ENCODE results near the gene VRK1. TPM values are rescaled to one million over a fixed set of nuclear protein-coding genes. Genes with fewer than 3 reads are reported as not detected.

VRK1 gene
- total and polyA plus RNA-seq, 4 donors = 1.8 to 50.4 (median 3.3) TPM

DNA sequence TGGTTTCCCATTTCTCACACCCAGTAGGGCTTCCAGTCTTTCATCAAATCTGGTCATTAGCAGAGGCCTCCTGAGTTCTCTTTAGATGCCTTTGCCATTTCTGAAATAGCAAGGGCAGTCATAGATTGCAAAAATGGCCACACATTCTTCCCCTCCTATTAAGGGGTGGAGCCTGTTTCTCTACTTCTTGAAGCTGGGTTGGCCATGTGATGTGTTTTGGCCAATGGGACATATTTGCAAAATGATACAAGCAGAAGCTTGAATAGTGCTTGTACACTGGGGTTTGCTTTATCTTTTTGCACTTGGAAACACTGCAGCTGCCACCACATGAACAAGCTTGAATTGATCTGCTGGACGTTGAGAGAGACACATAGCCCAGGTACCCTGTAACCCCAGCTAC, 109.3 kb downstream of the VRK1 start:
- Histone ChIP-seq H3K9me3 (ENCODE audit: control insufficient read depth in 4 of 4, low read length in 3 of 4) (peaks cover 2 to 10% (median 6%) of the 10 kb centered on the region in 4 donors), H3K27me3 (ENCODE audit: control insufficient read depth in 4 of 4, insufficient read depth in 4 of 4, low read length in 3 of 4) (no peaks in the 10 kb centered on the region), H3K4me3 (ENCODE audit: low read depth in 1 of 3, low read length in 3 of 3) (no peak overlapping the region), H3K9ac (ENCODE audit: low read depth in 1 of 2, low read length in 2 of 2) (no peak overlapping the region), H3K27ac (ENCODE audit: low read depth in 1 of 2, low read length in 2 of 2) (no peak overlapping the region), H3K36me3 (ENCODE audit: control insufficient read depth in 4 of 4, insufficient read depth in 3 of 4, low read depth in 1 of 4, low read length in 3 of 4) (no peaks in the 10 kb centered on the region), H3K4me1 (ENCODE audit: control insufficient read depth in 4 of 4, insufficient read depth in 4 of 4, low read length in 3 of 4) (no peaks in the 10 kb centered on the region)
- DNase-seq (ENCODE audit: low spot score) = no peak
- no peak for TF ChIP-seq SP1 (IDR thresholded peaks at IDR 0.05)
- TF ChIP-seq FOXA1 (IDR thresholded peaks at IDR 0.05) = no peak
- no peak for TF ChIP-seq EGR1 (IDR thresholded peaks at IDR 0.05; ENCODE audit: low read depth in 2 of 2)
- no peak for TF ChIP-seq RXRA (IDR thresholded peaks at IDR 0.05)
- no peak for TF ChIP-seq RAD21 (IDR thresholded peaks at IDR 0.05)
- no peak for TF ChIP-seq NR2F2 (IDR thresholded peaks at IDR 0.05)
- TF ChIP-seq, protein P1, sequence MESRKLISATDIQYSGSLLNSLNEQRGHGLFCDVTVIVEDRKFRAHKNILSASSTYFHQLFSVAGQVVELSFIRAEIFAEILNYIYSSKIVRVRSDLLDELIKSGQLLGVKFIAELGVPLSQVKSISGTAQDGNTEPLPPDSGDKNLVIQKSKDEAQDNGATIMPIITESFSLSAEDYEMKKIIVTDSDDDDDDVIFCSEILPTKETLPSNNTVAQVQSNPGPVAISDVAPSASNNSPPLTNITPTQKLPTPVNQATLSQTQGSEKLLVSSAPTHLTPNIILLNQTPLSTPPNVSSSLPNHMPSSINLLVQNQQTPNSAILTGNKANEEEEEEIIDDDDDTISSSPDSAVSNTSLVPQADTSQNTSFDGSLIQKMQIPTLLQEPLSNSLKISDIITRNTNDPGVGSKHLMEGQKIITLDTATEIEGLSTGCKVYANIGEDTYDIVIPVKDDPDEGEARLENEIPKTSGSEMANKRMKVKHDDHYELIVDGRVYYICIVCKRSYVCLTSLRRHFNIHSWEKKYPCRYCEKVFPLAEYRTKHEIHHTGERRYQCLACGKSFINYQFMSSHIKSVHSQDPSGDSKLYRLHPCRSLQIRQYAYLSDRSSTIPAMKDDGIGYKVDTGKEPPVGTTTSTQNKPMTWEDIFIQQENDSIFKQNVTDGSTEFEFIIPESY (IDR thresholded peaks at IDR 0.05) = no peak
- no peak for TF ChIP-seq YY1 (IDR thresholded peaks at IDR 0.05)
- TF ChIP-seq, protein P2, sequence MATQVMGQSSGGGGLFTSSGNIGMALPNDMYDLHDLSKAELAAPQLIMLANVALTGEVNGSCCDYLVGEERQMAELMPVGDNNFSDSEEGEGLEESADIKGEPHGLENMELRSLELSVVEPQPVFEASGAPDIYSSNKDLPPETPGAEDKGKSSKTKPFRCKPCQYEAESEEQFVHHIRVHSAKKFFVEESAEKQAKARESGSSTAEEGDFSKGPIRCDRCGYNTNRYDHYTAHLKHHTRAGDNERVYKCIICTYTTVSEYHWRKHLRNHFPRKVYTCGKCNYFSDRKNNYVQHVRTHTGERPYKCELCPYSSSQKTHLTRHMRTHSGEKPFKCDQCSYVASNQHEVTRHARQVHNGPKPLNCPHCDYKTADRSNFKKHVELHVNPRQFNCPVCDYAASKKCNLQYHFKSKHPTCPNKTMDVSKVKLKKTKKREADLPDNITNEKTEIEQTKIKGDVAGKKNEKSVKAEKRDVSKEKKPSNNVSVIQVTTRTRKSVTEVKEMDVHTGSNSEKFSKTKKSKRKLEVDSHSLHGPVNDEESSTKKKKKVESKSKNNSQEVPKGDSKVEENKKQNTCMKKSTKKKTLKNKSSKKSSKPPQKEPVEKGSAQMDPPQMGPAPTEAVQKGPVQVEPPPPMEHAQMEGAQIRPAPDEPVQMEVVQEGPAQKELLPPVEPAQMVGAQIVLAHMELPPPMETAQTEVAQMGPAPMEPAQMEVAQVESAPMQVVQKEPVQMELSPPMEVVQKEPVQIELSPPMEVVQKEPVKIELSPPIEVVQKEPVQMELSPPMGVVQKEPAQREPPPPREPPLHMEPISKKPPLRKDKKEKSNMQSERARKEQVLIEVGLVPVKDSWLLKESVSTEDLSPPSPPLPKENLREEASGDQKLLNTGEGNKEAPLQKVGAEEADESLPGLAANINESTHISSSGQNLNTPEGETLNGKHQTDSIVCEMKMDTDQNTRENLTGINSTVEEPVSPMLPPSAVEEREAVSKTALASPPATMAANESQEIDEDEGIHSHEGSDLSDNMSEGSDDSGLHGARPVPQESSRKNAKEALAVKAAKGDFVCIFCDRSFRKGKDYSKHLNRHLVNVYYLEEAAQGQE (IDR thresholded peaks at IDR 0.05) = no peak
- TF ChIP-seq, protein P3, sequence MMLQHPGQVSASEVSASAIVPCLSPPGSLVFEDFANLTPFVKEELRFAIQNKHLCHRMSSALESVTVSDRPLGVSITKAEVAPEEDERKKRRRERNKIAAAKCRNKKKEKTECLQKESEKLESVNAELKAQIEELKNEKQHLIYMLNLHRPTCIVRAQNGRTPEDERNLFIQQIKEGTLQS (IDR thresholded peaks at IDR 0.05) = no peak
- TF ChIP-seq, protein P4, sequence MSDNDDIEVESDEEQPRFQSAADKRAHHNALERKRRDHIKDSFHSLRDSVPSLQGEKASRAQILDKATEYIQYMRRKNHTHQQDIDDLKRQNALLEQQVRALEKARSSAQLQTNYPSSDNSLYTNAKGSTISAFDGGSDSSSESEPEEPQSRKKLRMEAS (IDR thresholded peaks at IDR 0.05) = no peak
- no peak for TF ChIP-seq FOXA2 (IDR thresholded peaks at IDR 0.05)
- no peak for TF ChIP-seq JUND (IDR thresholded peaks at IDR 0.05)
- no peak for TF ChIP-seq GABPA (IDR thresholded peaks at IDR 0.05 in 1 of 2, conservative IDR thresholded peaks at IDR 0.05 in 1 of 2)
- no peak for TF ChIP-seq HNF4G (IDR thresholded peaks at IDR 0.05)
- WGBS = 80% methylated on average over 1 of the region's 1 CpG

DNA sequence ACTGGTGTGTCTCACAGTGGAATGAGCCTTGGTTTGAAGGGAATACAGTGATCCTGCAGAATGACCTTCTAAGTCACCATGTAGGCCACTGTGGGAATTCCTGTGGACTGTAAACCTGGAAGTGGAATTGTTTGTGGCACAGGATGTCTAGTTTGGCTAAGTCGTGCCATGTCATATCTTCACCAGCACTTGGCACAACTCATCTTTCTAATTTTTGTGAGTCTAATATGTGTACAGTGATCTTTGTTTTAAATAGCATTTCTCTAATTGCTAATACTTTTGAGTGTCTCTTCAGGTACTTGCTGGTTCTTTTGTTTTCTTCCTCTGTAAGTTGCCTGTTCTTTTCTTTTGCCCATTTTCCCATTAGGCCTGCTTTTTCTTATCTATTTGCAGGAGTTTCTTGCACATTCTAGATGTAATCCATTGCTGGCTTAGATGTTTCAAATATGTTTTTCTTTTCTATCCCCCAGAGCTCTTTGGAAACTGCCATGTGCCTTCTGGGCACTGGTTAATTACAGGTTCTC, 112.7 kb downstream of the VRK1 start:
- Histone ChIP-seq H3K9ac (ENCODE audit: low read depth in 1 of 2, low read length in 2 of 2) (no peak overlapping the region), H3K4me1 (ENCODE audit: control insufficient read depth in 4 of 4, insufficient read depth in 4 of 4, low read length in 3 of 4) (no peaks in the 10 kb centered on the region), H3K27me3 (ENCODE audit: control insufficient read depth in 4 of 4, insufficient read depth in 4 of 4, low read length in 3 of 4) (no peaks in the 10 kb centered on the region), H3K4me3 (ENCODE audit: low read depth in 1 of 3, low read length in 3 of 3) (no peak overlapping the region), H3K36me3 (ENCODE audit: control insufficient read depth in 4 of 4, insufficient read depth in 3 of 4, low read depth in 1 of 4, low read length in 3 of 4) (no peaks in the 10 kb centered on the region), H3K9me3 (ENCODE audit: control insufficient read depth in 4 of 4, low read length in 3 of 4) (peaks cover 2 to 10% (median 7%) of the 10 kb centered on the region in 4 donors), H3K27ac (ENCODE audit: low read depth in 1 of 2, low read length in 2 of 2) (no peak overlapping the region)
- DNase-seq (ENCODE audit: low spot score) = no peak
- WGBS = 95% methylated on average over 1 of the region's 1 CpG
- no peak for TF ChIP-seq NR2F2 (IDR thresholded peaks at IDR 0.05)

Data from liver (tissue), 9 donors.